HepG2 (cell line): ENCODE data around the gene ZNF783. TPM values are rescaled to one million over a fixed set of nuclear protein-coding genes. Genes with fewer than 3 reads are reported as not detected.

Source experiments
- ATAC-seq: fragments of 200-7000 bp; cut with Tn5 transposase; 3 replicates; pipeline ENCODE4 v1.9.1; 2020; ENCODE audit warnings: mild to moderate bottlenecking, moderate library complexity
- BruUV-seq: library from RNA; stranded (reverse); fragments of 400-500 nt; replicated peaks from 2 replicates; lab custom pipeline; 2021; lab: Mats Ljungman, UMichigan
- CTCF ChIA-PET: fragments of 300-600 bp; formaldehyde crosslinking; extraction: SDS; loops from one replicate; lab custom pipeline; 2021; ENCODE audit warnings: low total read pairs, inconsistent platforms, low intra/inter-chr PET ratio; lab: Yijun Ruan, JAX
- POLR2A ChIA-PET: fragments of 350-600 bp; sonication (Branson Sonifier 250); formaldehyde crosslinking; loops from one replicate; lab custom pipeline; 2020; ENCODE audit warnings: antibody characterized with exemption, inconsistent platforms; lab: Yijun Ruan, JAX
- DNase-seq: peaks from one replicate; pipeline ENCODE4 v3.0.0-alpha.2; 2015; ENCODE audit warnings: low spot score
- FAIRE-seq: peaks from 3 replicates; lab custom pipeline; 2011; peaks lifted over from hg19 to GRCh38; lab: Jason Lieb, UNC
- H2AFZ ChIP-seq: one replicate; pipeline ENCODE4 v1.6.1; 2011; ENCODE audit warnings: low read length, inconsistent platforms
- H3K27ac ChIP-seq: fragments of 300-600 bp; 3 replicates; pipeline ENCODE4 v1.8.0; 2011; ENCODE audit warnings: mixed run types, mild to moderate bottlenecking, mixed read lengths, low read length, inconsistent platforms; ENCODE audit not compliant: insufficient read depth; ENCODE audit errors: extremely low read length
- H3K27me3 ChIP-seq, 2 experiments: fragments of 200-600 bp in 1 of 2; 2 replicates in 1 of 2; 3 replicates in 1 of 2; pipeline versions ENCODE4 v1.6.0 to v1.8.0; 2011; ENCODE audit warnings: low read length in 2 of 2, mild to moderate bottlenecking in 2 of 2, moderate library complexity in 2 of 2, inconsistent platforms in 1 of 2; ENCODE audit not compliant: insufficient read depth in 2 of 2, control insufficient read depth in 1 of 2
- H3K36me3 ChIP-seq, 2 experiments: fragments of 200-600 bp in 1 of 2; replicated peaks in 1 of 2; 2 replicates in 1 of 2; 3 replicates in 1 of 2; pipeline versions ENCODE4 v1.5.1 to v1.8.0; 2011; ENCODE audit warnings: low read length in 2 of 2, inconsistent platforms in 1 of 2; ENCODE audit not compliant: insufficient read depth in 2 of 2, control insufficient read depth in 1 of 2
- H3K4me1 ChIP-seq: 2 replicates; pipeline ENCODE4 v1.5.1; 2012; ENCODE audit warnings: low read length, inconsistent platforms; ENCODE audit not compliant: insufficient read depth
- H3K4me2 ChIP-seq: 2 replicates; pipeline ENCODE4 v1.6.0; 2011; ENCODE audit warnings: low read depth, low read length, inconsistent platforms
- H3K4me3 ChIP-seq, 3 experiments: fragments of 200-600 bp in 1 of 3; sonication (generic), shearing (Covaris generic) in 1 of 3; replicated peaks in 1 of 3; 2 replicates each; pipeline ENCODE4 v1.5.1; 2011 to 2016; ENCODE audit warnings: low read length in 3 of 3, inconsistent platforms in 2 of 3, low read depth in 2 of 3, mild to moderate bottlenecking in 2 of 3, control low read depth in 1 of 3, mixed read lengths in 1 of 3; ENCODE audit not compliant: insufficient read depth in 1 of 3
- H3K79me2 ChIP-seq: one replicate; pipeline ENCODE4 v1.6.1; 2011; ENCODE audit warnings: low read length, inconsistent platforms; ENCODE audit not compliant: insufficient read depth
- H3K9ac ChIP-seq: 2 replicates; pipeline ENCODE4 v1.6.0; 2011; ENCODE audit warnings: mild to moderate bottlenecking, low read depth, low read length, inconsistent platforms; ENCODE audit not compliant: insufficient read depth
- H3K9me3 ChIP-seq: 2 replicates; pipeline ENCODE4 v1.5.1; 2012; ENCODE audit warnings: mild to moderate bottlenecking, low read length
- H4K20me1 ChIP-seq: 2 replicates; pipeline ENCODE4 v1.6.0; 2011; ENCODE audit warnings: inconsistent platforms, mild to moderate bottlenecking, low read length, moderate library complexity; ENCODE audit not compliant: insufficient read depth
- FLYWCH1 ChIP-seq: sonication (generic); formaldehyde crosslinking; IDR thresholded peaks from 2 replicates; pipeline ENCODE4 v1.8.1; 2023; ENCODE audit warnings: mild to moderate bottlenecking, missing genetic modification reagents
- FOXO4 ChIP-seq: sonication (generic); formaldehyde crosslinking; conservative IDR thresholded peaks from 2 replicates; pipeline ENCODE4 v1.8.1; 2023; ENCODE audit warnings: missing genetic modification reagents
- GATA4 ChIP-seq: sonication (generic); IDR thresholded peaks from 2 replicates; pipeline ENCODE4 v1.6.1; 2016; ENCODE audit warnings: antibody characterized with exemption, low read depth, borderline replicate concordance
- HNF4A ChIP-seq: sonication (generic); formaldehyde crosslinking; IDR thresholded peaks from 2 replicates; pipeline ENCODE4 v1.4.0; 2020; ENCODE audit warnings: missing genetic modification reagents
- KLF13 ChIP-seq: sonication (generic); formaldehyde crosslinking; IDR thresholded peaks from 2 replicates; pipeline ENCODE4 v1.4.0; 2020; ENCODE audit warnings: mild to moderate bottlenecking, missing genetic modification reagents
- SALL1 ChIP-seq: sonication (generic); formaldehyde crosslinking; IDR thresholded peaks from 2 replicates; pipeline ENCODE4 v1.8.0; 2022; ENCODE audit warnings: mild to moderate bottlenecking, missing genetic modification reagents
- ZMYM3 ChIP-seq: sonication (generic); formaldehyde crosslinking; IDR thresholded peaks from 2 replicates; pipeline ENCODE4 v1.5.1; 2020; ENCODE audit warnings: mild to moderate bottlenecking, missing genetic modification reagents
- ZNF263 ChIP-seq: sonication (generic); formaldehyde crosslinking; IDR thresholded peaks from 2 replicates; pipeline ENCODE4 v1.4.0; 2020; ENCODE audit warnings: missing genetic modification reagents
- WGBS: methylation state at CpG from one replicate; pipeline ENCODE4 v1.1.6; 2017; ENCODE audit warnings: low lambda C conversion rate; 5-methylcytosine and 5-hydroxymethylcytosine counted together
- in situ Hi-C: cut with HindIII; loops from 2 replicates; pipeline ENCODE4 v1.10.0; 2017; ENCODE audit warnings: low pct_unique_long_range_greater_than_20kb; ENCODE audit not compliant: extremely low pct_ligation_motif_present
- intact Hi-C: fragments of 100-400 bp; cut with micrococcal nuclease; formaldehyde crosslinking; loops from one replicate; pipeline ENCODE4 v1.10.0; 2022; ENCODE audit not compliant: unreplicated experiment
- polyA plus RNA-seq, 8 experiments: library from polyadenylated mRNA; depleted of rRNA in 3 of 8; stranded (reverse) in 7 of 8; unstranded in 1 of 8; fragments of >200 nt; fragmentation: Illumina TruSeq in 4 of 8; extraction: Trizol in 4 of 8; gene quantifications; 2 replicates each; pipeline versions ENCODE4 v1.2.1 to v1.2.3, GENCODE V29; 2011 to 2016; ENCODE audit warnings: low read depth in 4 of 8, missing spikeins in 1 of 8, mixed read lengths in 1 of 8; ENCODE audit not compliant: insufficient read depth in 1 of 8
- total RNA-seq, 5 experiments: library from RNA; depleted of rRNA; stranded (reverse); fragments of >200 nt; fragmentation: Illumina TruSeq; extraction: Trizol; gene quantifications; 2 replicates each; pipeline ENCODE4 v1.2.3, GENCODE V29; 2016; ENCODE audit warnings: low read depth in 1 of 5

The ZNF783 gene
- total and polyA plus RNA-seq, 2 of the 13 experiments (the other 11 are each of a cell fraction or from before 2014, with no cell fraction given), result 4.1 to 5.2 TPM

GRCh38 chr7:149329766-149330334, 67.9 kb downstream of the ZNF783 start:
- Histone ChIP-seq H3K9me3 (peaks cover 10% of the 10 kb centered on the region), H3K27ac (peak overlapping the region; percentile 67), H3K36me3 (no peaks in the 10 kb centered on the region), H3K4me2 (peak overlapping the region; percentile 49), H3K9ac (no peak overlapping the region), H3K79me2 (no peaks in the 10 kb centered on the region), H3K4me3 (peak overlapping the region in 1 of 3 experiments; percentile 38; a peak in 2 of 6 replicates), H3K4me1 (peaks cover 46% of the 10 kb centered on the region), H3K27me3 (no peaks in the 10 kb centered on the region), H2AFZ (no peak overlapping the region), H4K20me1 (no peaks in the 10 kb centered on the region)
- BruUV-seq, result no TSS peak
- intact Hi-C loops (no loop called here), in situ Hi-C loops (no loop called here)
- TF ChIP-seq FLYWCH1 (CRISPR knock-in tag) (no peak), SALL1 (CRISPR knock-in tag) (0 out of 2 replicates have a peak, but pooled peaks have one; percentile 4), ZNF263 (0 out of 2 replicates have a peak, but pooled peaks have one; percentile 43), KLF13 (CRISPR knock-in tag) (no peak), FOXO4 (CRISPR knock-in tag) (0 out of 2 replicates have a peak, but pooled peaks have one; percentile 70), GATA4 (no peak), HNF4A (CRISPR knock-in tag) (peak; percentile 13; the same call in 1 of the 2 replicates), ZMYM3 (CRISPR knock-in tag) (peak; percentile 4; the same call in 1 of the 2 replicates)
- ChIA-PET POLR2A (no interaction called here), CTCF (no interaction called here)
- ATAC-seq (peak; percentile 74), DNase-seq (no peak), FAIRE-seq (no peak)
- 44% methylated on average over 3 of the region's 3 CpGs for WGBS
